Small intestine (tissue), 7 donors: ENCODE data around the gene PGM2. TPM values are rescaled to one million over a fixed set of nuclear protein-coding genes. Genes with fewer than 3 reads are reported as not detected.

ENCODE experiments used
- DNase-seq, 2 donors: peaks; one replicate each; pipeline versions ENCODE4 v3.0.0 to v3.0.0-alpha.2; 2013
- FAIRE-seq: peaks from 2 replicates; lab custom pipeline; 2012; peaks lifted over from hg19 to GRCh38; lab: Jason Lieb, UNC
- H3K27ac ChIP-seq, 3 donors: one replicate each; pipeline ENCODE4 v1.5.1; 2013; ENCODE audit warnings: low read length in 2 of 3, mild to moderate bottlenecking in 2 of 3, control low read depth in 1 of 3, inconsistent platforms in 1 of 3, low read depth in 1 of 3, moderate library complexity in 1 of 3
- H3K27me3 ChIP-seq, 3 donors: one replicate each; pipeline ENCODE4 v1.6.1; 2013; ENCODE audit warnings: low read length in 3 of 3, inconsistent platforms in 1 of 3; ENCODE audit not compliant: control insufficient read depth in 3 of 3, insufficient read depth in 3 of 3
- H3K36me3 ChIP-seq, 3 donors: one replicate each; pipeline ENCODE4 v1.6.1; 2013; ENCODE audit warnings: low read length in 3 of 3, inconsistent platforms in 1 of 3, low read depth in 1 of 3, mild to moderate bottlenecking in 1 of 3, moderate library complexity in 1 of 3; ENCODE audit not compliant: control insufficient read depth in 3 of 3, insufficient read depth in 2 of 3
- H3K4me1 ChIP-seq, 3 donors: one replicate each; pipeline ENCODE4 v1.6.1; 2013; ENCODE audit warnings: low read length in 2 of 3, inconsistent platforms in 1 of 3, low read depth in 1 of 3, mild to moderate bottlenecking in 1 of 3, moderate library complexity in 1 of 3; ENCODE audit not compliant: control insufficient read depth in 3 of 3, insufficient read depth in 2 of 3
- H3K4me3 ChIP-seq, 3 donors: one replicate each; pipeline ENCODE4 v1.5.1; 2013; ENCODE audit warnings: low read length in 3 of 3, control low read depth in 1 of 3, inconsistent platforms in 1 of 3, low read depth in 1 of 3, mild to moderate bottlenecking in 1 of 3, moderate library complexity in 1 of 3
- H3K9me3 ChIP-seq, 2 donors: one replicate each; pipeline ENCODE4 v1.6.1; 2013; ENCODE audit warnings: low read depth in 1 of 2, low read length in 1 of 2; ENCODE audit not compliant: control insufficient read depth in 2 of 2, insufficient read depth in 1 of 2
- WGBS, 3 donors: extraction: QIAGEN DNeasy Blood & Tissue Kit; methylation state at CpG; one replicate each; pipeline ENCODE4 v1.1.7; 2013; 5-methylcytosine and 5-hydroxymethylcytosine counted together
- polyA plus RNA-seq, 4 donors: library from polyadenylated mRNA; stranded (reverse) in 3 of 4; unstranded in 1 of 4; fragments of 200-250 nt in 3 of 4; fragments of 120-200 nt in 1 of 4; gene quantifications; one replicate each; pipeline versions ENCODE4 v1.2.1 to v1.2.3, GENCODE V29; 2013
- donor health status: healthy with polysubstance abuse.
- donor health status: control.
- donor health status: control.
- donor health status: Bipolar disorder and iron deficiency.
- donor health status: healthy.

Gene PGM2
- polyA plus RNA-seq, 4 donors, result 6.3 to 34.0 (median 11.9) TPM

DNA sequence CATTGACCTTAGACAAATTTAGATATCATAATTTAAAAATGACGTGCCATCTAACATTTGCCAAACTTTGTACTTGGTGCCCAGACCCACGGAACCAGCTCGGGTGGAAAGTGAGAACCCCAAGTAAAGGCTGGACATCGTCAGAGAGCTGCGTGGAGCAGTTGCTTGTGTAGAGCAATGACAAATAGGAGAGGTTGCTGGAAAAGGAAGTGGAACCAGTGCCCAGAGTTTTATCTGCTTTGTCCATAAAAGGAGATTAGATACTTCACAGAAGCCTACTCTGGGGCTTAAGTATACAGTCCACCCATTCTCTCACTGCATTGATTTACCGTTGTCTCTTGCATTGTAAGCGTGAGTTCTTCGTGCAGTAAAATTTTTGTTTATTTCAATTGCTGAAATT is 59.0 kb downstream of the PGM2 start:
- H3K9me3 ChIP-seq, result no peaks in the 10 kb centered on the region
- WGBS, 3 donors, result 15 to 30% (median 23%) methylated on average over 8 of the region's 8 CpGs
- H3K36me3 ChIP-seq, result no peaks in the 10 kb centered on the region
- peaks cover 0 to 9% (median 0%) of the 10 kb centered on the region in 3 donors for H3K4me1 ChIP-seq
- DNase-seq (peak; percentile 49 to 69), FAIRE-seq (no peak)
- peak overlapping the region in 2 of 3 donors; percentile 25 to 46 for H3K27ac ChIP-seq
- peaks cover 0 to 17% (median 3%) of the 10 kb centered on the region in 3 donors for H3K27me3 ChIP-seq
- no peak overlapping the region for H3K4me3 ChIP-seq

DNA sequence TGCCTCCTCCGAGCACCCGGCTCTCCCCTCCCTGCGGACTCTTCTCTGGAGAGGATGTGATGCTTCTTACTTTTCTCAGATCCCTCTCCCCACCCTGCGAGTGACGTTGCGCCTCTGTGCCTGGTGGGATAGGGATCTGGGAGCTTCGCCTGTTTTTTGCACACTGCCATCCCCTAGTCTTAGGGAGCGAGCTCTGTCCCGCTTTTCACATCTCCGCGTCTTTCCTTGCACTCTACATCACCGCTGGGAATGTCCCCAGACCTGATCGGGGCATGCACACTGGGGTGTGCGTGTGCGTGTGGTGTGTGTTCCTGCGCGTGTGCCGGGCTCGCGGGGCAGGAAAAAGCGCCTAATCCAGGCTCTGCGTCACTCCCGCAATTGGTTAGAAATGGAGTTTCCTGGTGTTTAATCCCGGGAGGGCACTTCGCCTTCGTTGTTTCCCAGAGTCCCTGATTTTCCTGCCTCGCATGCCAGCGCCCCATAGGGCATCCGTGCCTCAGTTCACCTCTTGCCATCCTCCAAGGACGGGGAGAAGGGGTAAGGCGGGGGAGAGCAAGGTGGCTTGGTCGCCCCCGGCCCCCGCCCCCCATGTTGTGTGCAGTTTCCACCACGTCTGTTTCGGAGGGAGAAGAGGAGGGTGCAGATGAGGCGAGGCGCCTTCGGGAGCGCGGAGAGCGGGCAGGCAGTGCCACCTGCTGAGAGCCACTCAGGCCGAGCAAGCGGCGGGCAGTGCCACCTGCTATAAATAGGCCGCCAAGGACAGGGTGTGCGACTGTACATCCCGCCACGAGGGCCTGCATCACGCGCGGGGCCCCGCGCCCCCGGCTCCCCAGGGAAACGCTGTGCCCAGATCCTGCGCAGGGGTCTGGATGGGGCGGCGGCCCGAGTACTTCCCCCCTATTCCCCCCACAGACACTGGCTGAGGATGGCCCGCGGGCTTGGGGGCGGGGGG is 63.6 kb downstream of the PGM2 start:
- Histone ChIP-seq H3K4me3 (peak overlapping the region; percentile 56 to 93 (median 83)), H3K9me3 (no peaks in the 10 kb centered on the region), H3K27ac (peak overlapping the region in 2 of 3 donors; percentile 42 to 84), H3K27me3 (peaks cover 0 to 31% (median 3%) of the 10 kb centered on the region in 3 donors), H3K36me3 (no peaks in the 10 kb centered on the region), H3K4me1 (peaks cover 0 to 9% (median 0%) of the 10 kb centered on the region in 3 donors)
- DNase-seq, result peak; percentile 42 to 66
- no peak for FAIRE-seq
- WGBS, 3 donors, result 11 to 20% (median 18%) methylated on average over 52 to 63 of the region's 63 CpGs

DNA sequence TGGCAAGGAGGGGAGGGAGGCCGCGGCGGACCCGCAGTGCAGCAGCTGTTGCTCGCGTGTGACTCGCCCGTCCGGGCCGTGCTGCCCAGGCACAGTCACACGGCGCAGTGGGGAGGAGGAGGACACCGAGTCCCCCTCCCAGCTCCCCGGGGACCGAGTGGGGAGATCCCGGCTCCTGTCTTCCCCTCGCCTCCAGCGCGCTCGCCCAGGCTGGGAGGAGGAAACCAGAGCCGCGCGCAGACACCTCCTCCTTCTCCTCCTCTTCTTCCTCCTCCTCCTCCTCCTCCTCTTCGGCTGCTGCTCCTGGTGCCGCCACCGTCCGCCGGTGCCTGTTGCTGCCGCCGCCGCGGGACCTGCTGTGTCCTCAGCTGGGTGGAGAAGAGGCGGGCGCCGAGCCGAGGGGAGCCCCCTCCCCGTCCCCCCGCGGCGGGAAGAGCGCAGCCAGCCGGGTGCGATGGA is 64.3 kb downstream of the PGM2 start, which contains the start of gene TBC1D1:
Gene TBC1D1 (plus strand): TSS at position 284 of the 459 bp plus-strand sequence. CDS start 11,012 bp downstream, outside the sequence.
- Histone ChIP-seq H3K9me3 (no peaks in the 10 kb centered on the region), H3K27me3 (peaks cover 0 to 31% (median 3%) of the 10 kb centered on the region in 3 donors), H3K27ac (peak within 1 kb of the TSS; percentile 42 to 84 (median 62)), H3K36me3 (no peaks in the 10 kb centered on the region), H3K4me1 (peaks cover 0 to 7% (median 1%) of the 10 kb centered on the region in 3 donors), H3K4me3 (peak within 1 kb of the TSS; percentile 56 to 93 (median 83))
- WGBS, 3 donors, result 0 to 1% (median 1%) methylated on average over 19 to 43 of the region's 43 CpGs
- FAIRE-seq, result no peak
- DNase-seq, result peak; percentile 37 to 51

DNA sequence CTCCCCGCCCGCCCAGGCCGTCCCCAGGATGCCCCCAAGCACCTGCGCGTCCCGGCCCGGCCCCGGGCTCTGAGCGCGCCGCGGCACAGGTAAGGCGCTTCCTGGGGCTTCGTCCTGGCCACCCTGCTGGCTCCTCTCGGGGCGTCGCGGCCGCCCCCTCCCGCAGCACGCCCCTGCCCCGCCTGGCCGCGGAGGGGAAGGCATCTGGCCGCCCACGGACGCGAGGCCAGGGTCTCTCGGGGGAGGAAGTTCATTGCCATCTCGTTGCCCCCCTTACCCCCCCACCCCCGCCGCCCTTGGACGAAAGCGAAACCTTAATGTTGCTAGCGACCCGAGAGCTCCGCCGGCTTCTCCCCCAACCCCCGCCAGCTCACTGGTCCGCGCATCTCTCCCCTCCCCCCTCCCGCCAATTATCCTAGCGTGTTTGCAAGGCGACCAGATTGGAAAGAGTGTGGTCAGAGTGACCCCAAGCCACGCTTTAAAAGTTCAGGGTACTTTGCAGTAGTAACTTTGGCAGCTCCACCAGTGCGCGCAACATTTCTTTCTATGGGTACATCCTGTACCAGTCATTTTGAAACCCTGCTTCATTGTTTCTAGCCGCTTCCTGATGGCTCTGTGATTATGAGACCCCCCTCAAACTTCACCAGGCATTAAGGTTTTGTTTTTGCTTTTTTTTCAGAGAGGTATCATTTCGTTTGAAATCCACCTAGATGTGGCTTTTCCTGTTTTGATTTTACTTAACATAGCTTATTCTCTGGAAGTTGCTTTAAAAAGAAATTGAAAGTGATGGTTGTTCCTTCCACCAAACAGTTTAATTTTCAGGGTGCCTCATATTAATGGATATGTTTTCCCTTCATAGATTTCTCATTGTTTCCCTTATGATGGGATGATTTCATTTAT is 65.0 kb downstream of the PGM2 start:
- peak; percentile 44 to 69 for DNase-seq
- Histone ChIP-seq H3K36me3 (no peaks in the 10 kb centered on the region), H3K27ac (peak overlapping the region in 2 of 3 donors; percentile 62 to 84), H3K27me3 (peaks cover 0 to 35% (median 3%) of the 10 kb centered on the region in 3 donors), H3K4me3 (peak overlapping the region; percentile 56 to 93 (median 83)), H3K4me1 (peaks cover 0 to 7% (median 3%) of the 10 kb centered on the region in 3 donors), H3K9me3 (no peaks in the 10 kb centered on the region)
- 0 to 1% (median 1%) methylated on average over 34 to 49 of the region's 49 CpGs for WGBS, 3 donors
- FAIRE-seq, result no peak

DNA sequence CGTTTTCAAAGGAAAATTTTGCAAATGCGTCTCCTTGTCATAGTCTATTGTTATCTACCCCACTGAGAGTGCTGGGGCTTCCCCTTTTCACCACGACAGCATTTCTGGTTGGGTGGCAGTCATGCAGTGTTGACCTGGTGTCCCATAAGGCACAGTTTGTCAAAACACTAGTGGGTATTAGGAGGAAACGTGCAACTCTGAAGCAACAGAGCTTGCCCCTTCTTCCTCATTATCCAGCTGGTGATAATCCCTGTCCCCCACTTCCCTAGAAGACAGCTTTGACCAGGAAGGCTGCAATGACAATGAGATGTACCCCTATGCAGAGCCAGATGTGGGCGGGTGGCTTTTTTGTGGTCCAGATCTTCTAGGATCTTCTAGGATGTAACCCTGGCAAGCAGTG is 66.2 kb downstream of the PGM2 start:
- DNase-seq, result no peak
- peaks cover 0 to 35% (median 3%) of the 10 kb centered on the region in 3 donors for H3K27me3 ChIP-seq
- 51 to 69% (median 62%) methylated on average over 5 of the region's 5 CpGs for WGBS, 3 donors
- FAIRE-seq, result no peak
- H3K4me3 ChIP-seq, result no peak overlapping the region
- peaks cover 0 to 7% (median 3%) of the 10 kb centered on the region in 3 donors for H3K4me1 ChIP-seq
- H3K27ac ChIP-seq, result peak overlapping the region in 1 of 3 donors; percentile 53
- no peaks in the 10 kb centered on the region for H3K36me3 ChIP-seq
- H3K9me3 ChIP-seq, result no peaks in the 10 kb centered on the region

DNA sequence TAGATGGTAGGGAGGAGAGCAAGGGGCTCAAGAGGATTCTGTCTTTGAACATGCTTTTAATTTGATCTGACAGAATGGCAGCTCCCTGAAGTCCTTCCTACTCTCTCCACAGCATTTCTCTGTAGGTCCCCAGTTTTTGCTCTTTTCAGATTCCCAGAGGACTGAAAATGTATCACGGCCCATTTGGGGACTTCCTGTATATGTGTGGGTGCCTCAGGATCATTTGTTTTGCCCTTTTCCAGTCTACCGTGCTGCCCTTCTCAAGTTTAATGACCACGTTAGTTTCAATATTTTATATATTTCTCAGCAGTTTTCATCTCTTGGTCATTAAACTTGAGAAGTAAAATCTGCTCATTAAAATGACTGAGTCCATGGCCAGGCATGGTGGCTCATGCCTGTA is 66.7 kb downstream of the PGM2 start:
- no peaks in the 10 kb centered on the region for H3K9me3 ChIP-seq
- no peaks in the 10 kb centered on the region for H3K36me3 ChIP-seq
- no peak overlapping the region for H3K4me3 ChIP-seq
- peaks cover 0 to 35% (median 3%) of the 10 kb centered on the region in 3 donors for H3K27me3 ChIP-seq
- peaks cover 0 to 7% (median 3%) of the 10 kb centered on the region in 3 donors for H3K4me1 ChIP-seq
- FAIRE-seq (no peak), DNase-seq (no peak)
- WGBS, 3 donors, result 76 to 92% (median 80%) methylated on average over 3 of the region's 3 CpGs
- H3K27ac ChIP-seq, result peak overlapping the region in 1 of 3 donors; percentile 53

DNA sequence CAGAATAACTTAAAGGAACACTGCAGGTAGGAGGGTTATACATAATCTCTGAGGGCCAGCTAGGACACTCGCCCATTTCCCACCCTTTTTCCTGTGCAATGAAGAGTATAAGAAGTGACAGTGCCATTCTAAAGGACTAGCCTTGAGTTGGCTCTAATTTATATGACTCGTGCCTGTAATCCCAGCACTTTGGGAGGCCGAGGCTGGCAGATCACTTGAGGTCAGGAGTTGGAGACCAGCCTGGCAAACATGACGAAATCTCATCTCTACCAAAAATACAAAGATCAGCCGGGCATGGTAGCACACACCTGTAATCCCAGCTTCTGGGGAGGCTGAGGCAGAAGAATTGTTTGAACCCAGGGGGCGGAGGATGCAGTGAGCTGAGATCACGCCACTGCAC is 68.8 kb downstream of the PGM2 start:
- Histone ChIP-seq H3K27me3 (peaks cover 0 to 21% (median under 1%) of the 10 kb centered on the region in 3 donors), H3K27ac (no peak overlapping the region), H3K9me3 (no peaks in the 10 kb centered on the region), H3K36me3 (no peaks in the 10 kb centered on the region), H3K4me3 (no peak overlapping the region), H3K4me1 (peaks cover 0 to 3% (median 3%) of the 10 kb centered on the region in 3 donors)
- WGBS, 3 donors, result 89 to 97% (median 89%) methylated on average over 7 of the region's 7 CpGs
- DNase-seq, result no peak
- no peak for FAIRE-seq
